H1 (cell line): ENCODE data around the gene PRRC2C.

Experiments
- CTCF ChIP-seq, 3 experiments: IDR thresholded peaks; 1 replicate in 2 of 3; 2 replicates in 1 of 3; pipeline versions ENCODE4 v1.5.1 to v1.6.1; 2011; ENCODE audit warnings: low read length in 3 of 3, mild to moderate bottlenecking in 3 of 3, inconsistent platforms in 2 of 3, low read depth in 1 of 3, moderate library complexity in 1 of 3; ENCODE audit not compliant: insufficient read depth in 1 of 3; ENCODE audit errors: control extremely low read depth in 1 of 3
- EP300 ChIP-seq, 2 experiments: IDR thresholded peaks; 1 replicate in 1 of 2; 2 replicates in 1 of 2; pipeline ENCODE4 v1.6.1; 2011 to 2012; ENCODE audit warnings: low read depth in 2 of 2, low read length in 2 of 2, mild to moderate bottlenecking in 2 of 2, borderline replicate concordance in 1 of 2, inconsistent platforms in 1 of 2, moderate library complexity in 1 of 2
- JUND ChIP-seq: IDR thresholded peaks from 2 replicates; pipeline ENCODE4 v1.6.1; 2011; ENCODE audit warnings: mild to moderate bottlenecking, improper control_type of control experiment, low read length
- MAX ChIP-seq: IDR thresholded peaks from 2 replicates; pipeline ENCODE4 v1.6.1; 2012; ENCODE audit warnings: inconsistent platforms
- NRF1 ChIP-seq: IDR thresholded peaks from 2 replicates; pipeline ENCODE4 v1.6.1; 2011; ENCODE audit warnings: mild to moderate bottlenecking, low read depth, low read length, improper control_type of control experiment
- TCF12 ChIP-seq: IDR thresholded peaks from 2 replicates; pipeline ENCODE4 v1.6.1; 2011; ENCODE audit warnings: low read depth, mild to moderate bottlenecking, low read length

GRCh38 chr1:171513743-171514142 lies 28.4 kb downstream of the PRRC2C start:
- TF ChIP-seq TCF12 (no peak), MAX (no peak), NRF1 (no peak), CTCF (IDR thresholded peaks at IDR 0.05; ENCODE audit: control extremely low read depth in 1 of 3, insufficient read depth in 1 of 3, low read depth in 1 of 3, low read length in 3 of 3) (no peak), JUND (no peak), EP300 (IDR thresholded peaks at IDR 0.05; ENCODE audit: borderline replicate concordance in 1 of 2, low read depth in 2 of 2, low read length in 2 of 2) (no peak)
